GM23338 (cell line): ENCODE data around the gene RMC1. TPM values are rescaled to one million over a fixed set of nuclear protein-coding genes. Genes with fewer than 3 reads are reported as not detected.
"Not testable (repeated sequence)": the region's sequence is repeated elsewhere in the genome, so short reads cannot be mapped to it uniquely, and the experiment has no call there.

Experiments used
- ATAC-seq: fragments of 200-7000 bp; cut with Tn5 transposase; 3 replicates; pipeline ENCODE4 v1.9.1; 2020
- DNase-seq: peaks from one replicate; pipeline ENCODE4 v3.0.0-alpha.2; 2015; ENCODE audit warnings: low spot score
- H2AFZ ChIP-seq: fragments of 200-600 bp; sonication (generic); 2 replicates; pipeline ENCODE4 v1.8.0; 2016; ENCODE audit warnings: antibody characterized with exemption, mild to moderate bottlenecking, moderate library complexity
- H3F3A ChIP-seq: fragments of 200-600 bp; sonication (generic); replicated peaks from 2 replicates; pipeline ENCODE4 v1.8.0; 2017; ENCODE audit warnings: antibody characterized with exemption, mixed run types, low read depth
- H3K27ac ChIP-seq: fragments of 200-600 bp; sonication (generic); 2 replicates; pipeline ENCODE4 v1.6.1; 2016; ENCODE audit warnings: low read depth
- H3K27me3 ChIP-seq: fragments of 200-600 bp; sonication (generic); 2 replicates; pipeline ENCODE4 v1.8.0; 2016; ENCODE audit warnings: mild to moderate bottlenecking, mixed run types, moderate library complexity; ENCODE audit not compliant: insufficient read depth
- H3K36me3 ChIP-seq: fragments of 200-600 bp; sonication (generic); 2 replicates; pipeline ENCODE4 v1.8.0; 2016; ENCODE audit warnings: mild to moderate bottlenecking; ENCODE audit not compliant: insufficient read depth
- H3K4me1 ChIP-seq: fragments of 200-600 bp; sonication (generic); 2 replicates; pipeline ENCODE4 v1.8.0; 2016; ENCODE audit warnings: mild to moderate bottlenecking, moderate library complexity; ENCODE audit not compliant: insufficient read depth
- H3K4me2 ChIP-seq: fragments of 200-600 bp; sonication (generic); 2 replicates; pipeline ENCODE4 v1.7.1; 2017; ENCODE audit warnings: mixed run types
- H3K4me3 ChIP-seq: fragments of 200-600 bp; sonication (generic); 2 replicates; pipeline ENCODE4 v1.6.1; 2016; ENCODE audit warnings: mixed run types
- H3K79me2 ChIP-seq: fragments of 200-600 bp; sonication (generic); replicated peaks from 2 replicates; pipeline ENCODE4 v1.8.0; 2017; ENCODE audit warnings: mild to moderate bottlenecking; ENCODE audit not compliant: insufficient read depth
- H3K9me2 ChIP-seq: fragments of 200-600 bp; sonication (generic); 2 replicates; pipeline ENCODE4 v1.8.0; 2017; ENCODE audit not compliant: insufficient read depth
- H4K20me1 ChIP-seq: fragments of 200-600 bp; sonication (generic); replicated peaks from 2 replicates; pipeline ENCODE4 v1.8.0; 2017; ENCODE audit warnings: mild to moderate bottlenecking; ENCODE audit not compliant: insufficient read depth
- H3K27ac Mint-ChIP-seq: 2 replicates; pipeline ENCODE4 v1.8.0; 2020; ENCODE audit warnings: inconsistent platforms, mild to moderate bottlenecking, moderate library complexity, mixed read lengths
- H3K27me3 Mint-ChIP-seq: 3 replicates; pipeline ENCODE4 v1.8.0; 2022; ENCODE audit warnings: low read depth, mild to moderate bottlenecking, moderate library complexity, mixed read lengths, inconsistent platforms; ENCODE audit not compliant: insufficient read depth, poor library complexity
- H3K36me3 Mint-ChIP-seq: 3 replicates; pipeline ENCODE4 v1.8.0; 2021; ENCODE audit warnings: low read depth, mild to moderate bottlenecking, inconsistent platforms, moderate library complexity, mixed read lengths
- H3K4me1 Mint-ChIP-seq: 3 replicates; pipeline ENCODE4 v1.8.0; 2020; ENCODE audit warnings: mild to moderate bottlenecking, inconsistent platforms, mixed read lengths
- H3K4me3 Mint-ChIP-seq: 3 replicates; pipeline ENCODE4 v1.8.0; 2021; ENCODE audit warnings: moderate library complexity, mild to moderate bottlenecking, inconsistent platforms, mixed read lengths
- H3K9me3 Mint-ChIP-seq: 3 replicates; pipeline ENCODE4 v1.8.0; 2020; ENCODE audit warnings: moderate library complexity, mild to moderate bottlenecking, inconsistent platforms, mixed read lengths
- EZH2phosphoT487 ChIP-seq: fragments of 200-600 bp; sonication (generic); IDR thresholded peaks from one replicate; pipeline ENCODE4 v1.8.1; 2018; ENCODE audit warnings: antibody characterized with exemption; ENCODE audit not compliant: unreplicated experiment
- NANOG ChIP-seq: IDR thresholded peaks from 2 replicates; pipeline ENCODE4 v1.6.1; 2016; ENCODE audit warnings: antibody characterized with exemption, borderline replicate concordance
- STAT1 ChIP-seq: IDR thresholded peaks from one replicate; pipeline ENCODE4 v1.6.1; 2016; ENCODE audit warnings: antibody characterized with exemption; ENCODE audit not compliant: unreplicated experiment
- ZNF331 ChIP-seq: fragments of 250-450 bp; sonication (Bioruptor Pico); IDR thresholded peaks from 2 replicates; pipeline ENCODE4 v1.5.0; 2020; ENCODE audit warnings: low read depth, mild to moderate bottlenecking, moderate library complexity
- ZNF462 ChIP-seq: fragments of 250-450 bp; sonication (Bioruptor Pico); IDR thresholded peaks from 2 replicates; pipeline ENCODE4 v1.5.0; 2020; ENCODE audit warnings: mild to moderate bottlenecking, moderate library complexity
- polyA plus RNA-seq: library from polyadenylated mRNA; unstranded; fragments of >200 nt; fragmentation: Nextera tagmentation; extraction: Ambion mirVana; gene quantifications from 2 replicates; pipeline ENCODE4 v1.2.1, GENCODE V29; 2016
- total RNA-seq: library from RNA; depleted of rRNA; stranded (reverse); fragments of >200 nt; shearing (Covaris generic); gene quantifications from 2 replicates; pipeline ENCODE4 v1.2.3, GENCODE V29; 2014

RMC1 gene
- total and polyA plus RNA-seq, 2 experiments from 2014 or later = 18.9 to 24.6 TPM

GRCh38 chr18:23506393-23506792 lies 3.1 kb downstream of the RMC1 start:
- H3K79me2 ChIP-seq = peaks cover 27% of the 10 kb centered on the region
- H4K20me1 ChIP-seq = peaks cover 20% of the 10 kb centered on the region; the same call in 1 of the 2 replicates
- peaks cover 29% of the 10 kb centered on the region for H3K36me3 Mint-ChIP-seq
- peaks cover 14% of the 10 kb centered on the region for H3K4me1 ChIP-seq
- ATAC-seq = no peak
- no peak overlapping the region for H3K4me2 ChIP-seq
- no peak overlapping the region for H3K27ac ChIP-seq
- no peak overlapping the region for H3K4me3 ChIP-seq
- peaks cover 25% of the 10 kb centered on the region for H3K36me3 ChIP-seq
- H3K27me3 ChIP-seq = peaks cover 24% of the 10 kb centered on the region
- DNase-seq = no peak
- H3K4me3 Mint-ChIP-seq = no peak overlapping the region
- no peaks in the 10 kb centered on the region for H3K9me2 ChIP-seq
- H2AFZ ChIP-seq = no peak overlapping the region
- 0 out of 2 replicates have a peak, but pooled peaks cover 6% of the 10 kb centered on the region for H3F3A ChIP-seq
- H3K4me1 Mint-ChIP-seq = peaks cover 11% of the 10 kb centered on the region
- TF ChIP-seq NANOG = no peak
- no peak for TF ChIP-seq ZNF331 (CRISPR knock-in tag)
- no peak for TF ChIP-seq EZH2phosphoT487
- no peak for TF ChIP-seq ZNF462
- TF ChIP-seq STAT1 = no peak
- H3K27ac Mint-ChIP-seq = no peak overlapping the region
- peaks cover 14% of the 10 kb centered on the region for H3K27me3 Mint-ChIP-seq
- H3K9me3 Mint-ChIP-seq = no peaks in the 10 kb centered on the region

- H2AFZ ChIP-seq = not testable (repeated sequence)
These were observed 7.6 kb downstream of the RMC1 start for GRCh38 chr18:23510923-23511322.

GRCh38 chr18:23512216-23512615 lies 8.9 kb downstream of the RMC1 start:
- H3K4me1 ChIP-seq, H3K9me2 ChIP-seq, ATAC-seq, H3K79me2 ChIP-seq, DNase-seq, H4K20me1 ChIP-seq, H3K4me3 ChIP-seq, H3K27ac ChIP-seq, H3K9me3 Mint-ChIP-seq, H3K27me3 Mint-ChIP-seq, H2AFZ ChIP-seq, H3K27ac Mint-ChIP-seq, H3K4me1 Mint-ChIP-seq, H3F3A ChIP-seq, H3K4me2 ChIP-seq, H3K27me3 ChIP-seq, H3K4me3 Mint-ChIP-seq: not testable (repeated sequence)
- peaks cover 38% of the 10 kb centered on the region for H3K36me3 Mint-ChIP-seq
- H3K36me3 ChIP-seq = peaks cover 31% of the 10 kb centered on the region

More at GRCh38 chr18:23510923-23511322, 7.6 kb downstream of the RMC1 start:
- not testable (repeated sequence) for H3K27ac ChIP-seq, H3F3A ChIP-seq, DNase-seq, H3K27me3 ChIP-seq, H3K4me1 Mint-ChIP-seq, H4K20me1 ChIP-seq, ATAC-seq, H3K4me2 ChIP-seq, H3K27me3 Mint-ChIP-seq, H3K4me3 Mint-ChIP-seq, H3K27ac Mint-ChIP-seq, H3K9me3 Mint-ChIP-seq, H3K4me3 ChIP-seq, H3K9me2 ChIP-seq, H3K4me1 ChIP-seq
- H3K36me3 Mint-ChIP-seq = peaks cover 35% of the 10 kb centered on the region
- H3K36me3 ChIP-seq = peaks cover 28% of the 10 kb centered on the region
- H3K79me2 ChIP-seq = peaks cover 14% of the 10 kb centered on the region
